Neural crest cell (in vitro differentiated cells): ENCODE measurements around the gene CLIP3. TPM values are rescaled to one million over a fixed set of nuclear protein-coding genes. Genes with fewer than 3 reads are reported as not detected.
A peak's percentile ranks its signal among the peaks of the same experiment; 100 is the strongest.

Experiments
- DNase-seq: peaks from one replicate; pipeline ENCODE4 v3.0.0; 2021; ENCODE audit warnings: low read depth, mixed read lengths, low spot score
- H3K27ac Mint-ChIP-seq: one replicate; pipeline ENCODE4 v1.8.0; 2021; ENCODE audit warnings: mild to moderate bottlenecking, mixed read lengths; ENCODE audit not compliant: unreplicated experiment
- H3K27me3 Mint-ChIP-seq: 2 replicates; pipeline ENCODE4 v1.8.0; 2021; ENCODE audit warnings: low read depth, mild to moderate bottlenecking, mixed read lengths
- H3K36me3 Mint-ChIP-seq: 2 replicates; pipeline ENCODE4 v1.8.0; 2021; ENCODE audit warnings: low read depth, mild to moderate bottlenecking, mixed read lengths
- H3K4me1 Mint-ChIP-seq: 2 replicates; pipeline ENCODE4 v1.8.0; 2021; ENCODE audit warnings: mixed read lengths
- H3K4me3 Mint-ChIP-seq: one replicate; pipeline ENCODE4 v1.8.0; 2021; ENCODE audit warnings: mild to moderate bottlenecking, mixed read lengths
- H3K9me3 Mint-ChIP-seq: 2 replicates; pipeline ENCODE4 v1.8.0; 2021; ENCODE audit warnings: mixed read lengths
- CTCF ChIP-seq: fragments of 200-600 bp; sonication (generic); conservative IDR thresholded peaks from 2 replicates; pipeline ENCODE4 v1.5.0; 2021; ENCODE audit warnings: antibody characterized with exemption, mild to moderate bottlenecking
- long read RNA-seq: library from polyadenylated mRNA; unstranded; transcript quantifications from one replicate; pipeline ENCODE4 v2.0.0, GENCODE V29; 2020
- total RNA-seq: library from RNA; stranded (reverse); gene quantifications from 2 replicates; pipeline ENCODE4 v1.2.1, GENCODE V29; 2021

The CLIP3 gene
- total RNA-seq, result 33.1 and 37.6 TPM in 2 replicates
- long read RNA-seq, partial matches to known transcripts, result 0 of 4 reads
- long read RNA-seq, other reads (novel, unspliced or antisense), result 4 of 4 reads

GRCh38 chr19:36032251-36033104 lies at the start of gene CLIP3:
Gene CLIP3 (minus strand): TSS chr19:36032873. CDS start chr19:36032357, 516 bp downstream.
- TF ChIP-seq CTCF, result no peak
- Mint-ChIP-seq H3K27ac (no peak within 1 kb of the TSS), H3K9me3 (no peaks in the 10 kb centered on the region), H3K36me3 (peaks cover 7% of the 10 kb centered on the region), H3K4me3 (peak within 1 kb of the TSS; percentile 88), H3K27me3 (no peaks in the 10 kb centered on the region), H3K4me1 (peaks cover 15% of the 10 kb centered on the region)
- DNase-seq, result peak; percentile 72

- no peak for DNase-seq
- H3K4me1 Mint-ChIP-seq, result no peaks in the 10 kb centered on the region
- TF ChIP-seq CTCF, result no peak
- no peaks in the 10 kb centered on the region for H3K27me3 Mint-ChIP-seq
- peaks cover 12% of the 10 kb centered on the region for H3K36me3 Mint-ChIP-seq
- H3K27ac Mint-ChIP-seq, result no peak overlapping the region
- H3K4me3 Mint-ChIP-seq, result no peak overlapping the region
- H3K9me3 Mint-ChIP-seq, result no peaks in the 10 kb centered on the region
Measured at GRCh38 chr19:36081894-36082293, 49.2 kb upstream of the CLIP3 start.

GRCh38 chr19:36081385-36081784 lies 48.7 kb upstream of the CLIP3 start:
- Mint-ChIP-seq H3K4me3 (no peak overlapping the region), H3K36me3 (peaks cover 12% of the 10 kb centered on the region), H3K27ac (no peak overlapping the region), H3K27me3 (no peaks in the 10 kb centered on the region), H3K4me1 (no peaks in the 10 kb centered on the region), H3K9me3 (no peaks in the 10 kb centered on the region)
- DNase-seq, result no peak
- no peak for TF ChIP-seq CTCF

GRCh38 chr19:36079389-36079945 lies 46.8 kb upstream of the CLIP3 start:
- no peaks in the 10 kb centered on the region for H3K4me1 Mint-ChIP-seq
- no peaks in the 10 kb centered on the region for H3K27me3 Mint-ChIP-seq
- no peak overlapping the region for H3K27ac Mint-ChIP-seq
- no peak overlapping the region for H3K4me3 Mint-ChIP-seq
- no peak for DNase-seq
- H3K36me3 Mint-ChIP-seq, result peaks cover 13% of the 10 kb centered on the region
- no peak for TF ChIP-seq CTCF
- H3K9me3 Mint-ChIP-seq, result no peaks in the 10 kb centered on the region

GRCh38 chr19:36073121-36073876 lies 40.6 kb upstream of the CLIP3 start:
- Mint-ChIP-seq H3K9me3 (no peaks in the 10 kb centered on the region), H3K4me3 (no peak overlapping the region), H3K36me3 (peaks cover 19% of the 10 kb centered on the region), H3K27ac (no peak overlapping the region), H3K4me1 (no peaks in the 10 kb centered on the region), H3K27me3 (no peaks in the 10 kb centered on the region)
- no peak for TF ChIP-seq CTCF
- no peak for DNase-seq
